ENCODE results near the gene CRISP1.

- TF ChIP-seq CTCF (IDR thresholded peaks at IDR 0.05) (no peak), NFIC (IDR thresholded peaks at IDR 0.05; ENCODE audit: borderline replicate concordance) (no peak), RAD21 (IDR thresholded peaks at IDR 0.05; ENCODE audit: low read length) (no peak)
Observed at GRCh38 chr6:49826743-49827406, 39.5 kb downstream of the CRISP1 start.
